SH-SY5Y (cell line): ENCODE measurements around the gene GPC3.

Source experiments
- GATA2 ChIP-seq: IDR thresholded peaks from 2 replicates; pipeline ENCODE4 v1.6.1; 2011; ENCODE audit warnings: mild to moderate bottlenecking, low read depth, low read length
- GATA3 ChIP-seq: IDR thresholded peaks from 2 replicates; pipeline ENCODE4 v1.6.1; 2011; ENCODE audit warnings: low read depth, mild to moderate bottlenecking, low read length, moderate library complexity

GRCh38 chrX:133698298-133698697 lies 287.1 kb downstream of the GPC3 start:
- TF ChIP-seq GATA3, result no peak
- no peak for TF ChIP-seq GATA2
